ENCODE results near the gene SH3BP1. TPM values are rescaled to one million over a fixed set of nuclear protein-coding genes. Genes with fewer than 3 reads are reported as not detected.

Gene SH3BP1
- total and polyA plus RNA-seq, 2 of the 13 experiments (the other 11 are each of a cell fraction or from before 2014, with no cell fraction given): 8.4 to 18.5 TPM

- 0 out of 2 replicates have a peak, but pooled peaks have one; percentile 19 for TF ChIP-seq HMGXB3 (CRISPR knock-in tag; IDR thresholded peaks at IDR 0.05; ENCODE audit: borderline replicate concordance)
- TF ChIP-seq, protein P1, sequence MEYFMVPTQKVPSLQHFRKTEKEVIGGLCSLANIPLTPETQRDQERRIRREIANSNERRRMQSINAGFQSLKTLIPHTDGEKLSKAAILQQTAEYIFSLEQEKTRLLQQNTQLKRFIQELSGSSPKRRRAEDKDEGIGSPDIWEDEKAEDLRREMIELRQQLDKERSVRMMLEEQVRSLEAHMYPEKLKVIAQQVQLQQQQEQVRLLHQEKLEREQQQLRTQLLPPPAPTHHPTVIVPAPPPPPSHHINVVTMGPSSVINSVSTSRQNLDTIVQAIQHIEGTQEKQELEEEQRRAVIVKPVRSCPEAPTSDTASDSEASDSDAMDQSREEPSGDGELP (IDR thresholded peaks at IDR 0.05; ENCODE audit: borderline replicate concordance, low read depth): 0 out of 2 replicates have a peak, but pooled peaks have one; percentile 18
Measured at GRCh38 chr22:37643225-37643847, 3.9 kb downstream of the SH3BP1 start (continued).

- Histone ChIP-seq H3K9ac (ENCODE audit: insufficient read depth, low read depth, low read length) (no peak overlapping the region), H3K9me3 (ENCODE audit: low read length) (no peaks in the 10 kb centered on the region)
- in situ Hi-C loops (cut with HindIII; ENCODE audit: extremely low pct_ligation_motif_present, low pct_unique_long_range_greater_than_20kb): no loop called here
- TF ChIP-seq MBD4 (IDR thresholded peaks at IDR 0.05; ENCODE audit: borderline replicate concordance, low read length): no peak
- no peak for TF ChIP-seq ZNF646 (CRISPR knock-in tag; IDR thresholded peaks at IDR 0.05)
- TF ChIP-seq, protein P2, sequence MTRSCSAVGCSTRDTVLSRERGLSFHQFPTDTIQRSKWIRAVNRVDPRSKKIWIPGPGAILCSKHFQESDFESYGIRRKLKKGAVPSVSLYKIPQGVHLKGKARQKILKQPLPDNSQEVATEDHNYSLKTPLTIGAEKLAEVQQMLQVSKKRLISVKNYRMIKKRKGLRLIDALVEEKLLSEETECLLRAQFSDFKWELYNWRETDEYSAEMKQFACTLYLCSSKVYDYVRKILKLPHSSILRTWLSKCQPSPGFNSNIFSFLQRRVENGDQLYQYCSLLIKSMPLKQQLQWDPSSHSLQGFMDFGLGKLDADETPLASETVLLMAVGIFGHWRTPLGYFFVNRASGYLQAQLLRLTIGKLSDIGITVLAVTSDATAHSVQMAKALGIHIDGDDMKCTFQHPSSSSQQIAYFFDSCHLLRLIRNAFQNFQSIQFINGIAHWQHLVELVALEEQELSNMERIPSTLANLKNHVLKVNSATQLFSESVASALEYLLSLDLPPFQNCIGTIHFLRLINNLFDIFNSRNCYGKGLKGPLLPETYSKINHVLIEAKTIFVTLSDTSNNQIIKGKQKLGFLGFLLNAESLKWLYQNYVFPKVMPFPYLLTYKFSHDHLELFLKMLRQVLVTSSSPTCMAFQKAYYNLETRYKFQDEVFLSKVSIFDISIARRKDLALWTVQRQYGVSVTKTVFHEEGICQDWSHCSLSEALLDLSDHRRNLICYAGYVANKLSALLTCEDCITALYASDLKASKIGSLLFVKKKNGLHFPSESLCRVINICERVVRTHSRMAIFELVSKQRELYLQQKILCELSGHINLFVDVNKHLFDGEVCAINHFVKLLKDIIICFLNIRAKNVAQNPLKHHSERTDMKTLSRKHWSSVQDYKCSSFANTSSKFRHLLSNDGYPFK (CRISPR knock-in tag; IDR thresholded peaks at IDR 0.05; ENCODE audit: borderline replicate concordance): no peak
- no peak for TF ChIP-seq ZNF607 (CRISPR knock-in tag; IDR thresholded peaks at IDR 0.05; ENCODE audit: borderline replicate concordance)
Measured at GRCh38 chr22:37647317-37647716, 7.8 kb downstream of the SH3BP1 start.

More at GRCh38 chr22:37647317-37647716, 7.8 kb downstream of the SH3BP1 start:
- Histone ChIP-seq H3K4me2 (ENCODE audit: low read depth, low read length) (no peak overlapping the region), H3K27me3 (ENCODE audit: control insufficient read depth in 1 of 2, insufficient read depth in 2 of 2, low read length in 2 of 2) (no peaks in the 10 kb centered on the region), H3K4me1 (ENCODE audit: insufficient read depth, low read length) (peaks cover 11% of the 10 kb centered on the region), H2AFZ (ENCODE audit: low read length) (no peak overlapping the region), H4K20me1 (ENCODE audit: insufficient read depth, low read length) (no peaks in the 10 kb centered on the region), H3K4me3 (replicated peaks in 1 of 3; ENCODE audit: insufficient read depth in 1 of 3, low read depth in 2 of 3, low read length in 3 of 3) (no peak overlapping the region), H3K36me3 (replicated peaks in 1 of 2; ENCODE audit: control insufficient read depth in 1 of 2, insufficient read depth in 2 of 2, low read length in 2 of 2) (peaks cover 22 to 54% of the 10 kb centered on the region in 2 experiments; a peak in 4 of 5 replicates), H3K79me2 (ENCODE audit: insufficient read depth, low read length) (no peaks in the 10 kb centered on the region), H3K27ac (ENCODE audit: extremely low read length, insufficient read depth, low read length) (no peak overlapping the region)
- ChIA-PET POLR2A (no interaction called here), CTCF (ENCODE audit: low intra/inter-chr PET ratio, low total read pairs) (no interaction called here)
- ATAC-seq (no peak), FAIRE-seq (no peak), DNase-seq (ENCODE audit: low spot score) (no peak)
- intact Hi-C loops (cut with micrococcal nuclease; ENCODE audit: unreplicated experiment): no loop called here
- BruUV-seq (replicated peaks): no TSS peak
- WGBS (ENCODE audit: low lambda C conversion rate): 97% methylated on average over 6 of the region's 9 CpGs

Measured in HepG2 (cell line).